SK-N-SH (cell line): ENCODE data around the gene PTPRD. TPM values are rescaled to one million over a fixed set of nuclear protein-coding genes. Genes with fewer than 3 reads are reported as not detected.

ENCODE experiments used
- CTCF ChIA-PET: fragments of 300-600, 350-600 bp; formaldehyde crosslinking; extraction: SDS; loops from one replicate; lab custom pipeline; 2021; lab: Yijun Ruan, JAX
- POLR2A ChIA-PET: fragments of 350-600 bp; sonication (Branson Sonifier 250); formaldehyde crosslinking; extraction: SDS; loops from one replicate; lab custom pipeline; 2020; ENCODE audit warnings: antibody characterized with exemption, inconsistent platforms; lab: Yijun Ruan, JAX
- DNase-seq: peaks from one replicate; pipeline ENCODE4 v3.0.0; 2012
- H2AFZ ChIP-seq: fragments of 200-600 bp; sonication (generic); 2 replicates; pipeline ENCODE4 v1.8.1; 2016; ENCODE audit warnings: antibody characterized with exemption, mild to moderate bottlenecking, low read depth
- H3F3A ChIP-seq: fragments of 200-600 bp; sonication (generic); replicated peaks from 2 replicates; pipeline ENCODE3; 2016; ENCODE audit warnings: antibody characterized with exemption, mild to moderate bottlenecking; ENCODE audit not compliant: insufficient read depth
- H3K27ac ChIP-seq, 2 experiments: fragments of 200-500 bp in 1 of 2; fragments of 200-600 bp in 1 of 2; sonication (Bioruptor generic) in 1 of 2; sonication (generic), shearing (Covaris generic) in 1 of 2; 2 replicates each; pipeline versions ENCODE4 v1.5.1 to v1.6.1; 2014 to 2016; ENCODE audit warnings: low read depth in 2 of 2, inconsistent platforms in 1 of 2, low read length in 1 of 2, mild to moderate bottlenecking in 1 of 2, mixed read lengths in 1 of 2
- H3K27me3 ChIP-seq: fragments of 200-600 bp; sonication (generic), shearing (Covaris generic); 2 replicates; pipeline ENCODE4 v1.6.1; 2016; ENCODE audit warnings: mixed run types; ENCODE audit not compliant: insufficient read depth
- H3K36me3 ChIP-seq, 2 experiments: fragments of 200-500 bp in 1 of 2; fragments of 200-600 bp in 1 of 2; sonication (Bioruptor generic) in 1 of 2; sonication (generic) in 1 of 2; replicated peaks in 1 of 2; 2 replicates each; pipeline versions ENCODE3 to v1.5.1; 2014 to 2016; ENCODE audit warnings: low read length in 1 of 2, mild to moderate bottlenecking in 1 of 2; ENCODE audit not compliant: insufficient read depth in 2 of 2, control insufficient read depth in 1 of 2
- H3K4me1 ChIP-seq, 2 experiments: fragments of 200-500 bp in 1 of 2; fragments of 200-600 bp in 1 of 2; sonication (Bioruptor generic) in 1 of 2; sonication (generic), shearing (Covaris generic) in 1 of 2; 2 replicates each; pipeline versions ENCODE4 v1.5.1 to v1.6.1; 2014 to 2016; ENCODE audit warnings: low read depth in 1 of 2, low read length in 1 of 2, mixed run types in 1 of 2; ENCODE audit not compliant: insufficient read depth in 2 of 2, control insufficient read depth in 1 of 2
- H3K4me2 ChIP-seq: fragments of 200-600 bp; sonication (generic), shearing (Covaris generic); 2 replicates; pipeline ENCODE4 v1.6.1; 2017; ENCODE audit warnings: mixed run types
- H3K4me3 ChIP-seq, 2 experiments: fragments of 200-500 bp in 1 of 2; fragments of 200-600 bp in 1 of 2; sonication (Bioruptor generic) in 1 of 2; sonication (generic), shearing (Covaris generic) in 1 of 2; 2 replicates each; pipeline versions ENCODE4 v1.5.1 to v1.8.1; 2014 to 2016; ENCODE audit warnings: low read depth in 2 of 2, inconsistent platforms in 1 of 2, low read length in 1 of 2, mild to moderate bottlenecking in 1 of 2, mixed read lengths in 1 of 2, moderate library complexity in 1 of 2
- H3K79me2 ChIP-seq: fragments of 200-600 bp; sonication (generic); 2 replicates; pipeline ENCODE4 v1.8.1; 2017; ENCODE audit warnings: mild to moderate bottlenecking; ENCODE audit not compliant: insufficient read depth
- H3K9ac ChIP-seq: fragments of 200-600 bp; sonication (generic); 2 replicates; pipeline ENCODE4 v1.6.1; 2017; ENCODE audit warnings: mixed run types
- H3K9me2 ChIP-seq: fragments of 200-600 bp; sonication (generic); 2 replicates; pipeline ENCODE4 v1.6.1; 2017; ENCODE audit warnings: mixed run types
- H3K9me3 ChIP-seq: fragments of 200-600 bp; sonication (generic); 2 replicates; pipeline ENCODE4 v1.6.1; 2017; ENCODE audit warnings: mixed run types, mild to moderate bottlenecking, moderate library complexity
- H4K20me1 ChIP-seq: fragments of 200-600 bp; sonication (generic); 2 replicates; pipeline ENCODE4 v1.6.1; 2017; ENCODE audit warnings: mild to moderate bottlenecking, mixed run types; ENCODE audit not compliant: insufficient read depth
- ELF1 ChIP-seq: IDR thresholded peaks from 2 replicates; pipeline ENCODE4 v1.4.0; 2012
- EZH2phosphoT487 ChIP-seq: fragments of 200-600 bp; sonication (generic); IDR thresholded peaks from 2 replicates; pipeline ENCODE4 v1.6.1; 2017; ENCODE audit warnings: low read depth, mixed run types, mild to moderate bottlenecking, antibody characterized with exemption, moderate library complexity, borderline replicate concordance
- FOSL2 ChIP-seq: IDR thresholded peaks from 2 replicates; pipeline ENCODE4 v1.4.0; 2012; ENCODE audit warnings: low read depth, mild to moderate bottlenecking, moderate library complexity, borderline replicate concordance
- GATA2 ChIP-seq: sonication (generic); formaldehyde crosslinking; IDR thresholded peaks from 2 replicates; pipeline ENCODE4 v1.5.0; 2020; ENCODE audit warnings: mild to moderate bottlenecking, missing genetic modification reagents
- MAX ChIP-seq: IDR thresholded peaks from 2 replicates; pipeline ENCODE4 v1.4.0; 2012; ENCODE audit warnings: low read depth
- PBX3 ChIP-seq: IDR thresholded peaks from 2 replicates; pipeline ENCODE4; 2012
- RAD21 ChIP-seq: IDR thresholded peaks from 2 replicates; pipeline ENCODE4 v1.6.1; 2012; ENCODE audit warnings: mild to moderate bottlenecking, low read length
- RCOR1 ChIP-seq: fragments of 150-350 bp; IDR thresholded peaks from 2 replicates; pipeline ENCODE4 v1.6.1; 2017; ENCODE audit warnings: antibody characterized with exemption, low read length
- REST ChIP-seq: IDR thresholded peaks from 2 replicates; pipeline ENCODE4 v1.6.1; 2012; ENCODE audit warnings: mild to moderate bottlenecking, low read depth, low read length, moderate library complexity
- RFX5 ChIP-seq: IDR thresholded peaks from 2 replicates; pipeline ENCODE4 v1.6.1; 2012; ENCODE audit warnings: mild to moderate bottlenecking, improper control_type of control experiment, low read length
- SMC3 ChIP-seq: IDR thresholded peaks from 2 replicates; pipeline ENCODE4 v1.6.1; 2012; ENCODE audit warnings: low read depth, low read length, improper control_type of control experiment
- TAF1 ChIP-seq: IDR thresholded peaks from 2 replicates; pipeline ENCODE4 v1.6.1; 2012; ENCODE audit warnings: low read depth, mild to moderate bottlenecking, low read length, moderate library complexity, borderline replicate concordance
- USF1 ChIP-seq: IDR thresholded peaks from 2 replicates; pipeline ENCODE4 v1.4.0; 2012; ENCODE audit warnings: low read depth, borderline replicate concordance
- YY1 ChIP-seq: IDR thresholded peaks from 2 replicates; pipeline ENCODE4 v1.4.0; 2012; ENCODE audit warnings: low read depth, mild to moderate bottlenecking
- WGBS: methylation state at CpG from one replicate; pipeline ENCODE4 v1.1.6; 2017; ENCODE audit warnings: low lambda C conversion rate; 5-methylcytosine and 5-hydroxymethylcytosine counted together
- polyA plus RNA-seq, 3 experiments: library from polyadenylated mRNA; depleted of rRNA; stranded (reverse); fragments of >200 nt; gene quantifications; 2 replicates each; pipeline ENCODE4 v1.2.3, GENCODE V29; 2012

Gene PTPRD
- polyA plus RNA-seq, 1 of the 3 experiments (the other 2 are of a cell fraction), result 0.15 TPM

GRCh38 chr9:8961186-8961851 is 1651.5 kb downstream of the PTPRD start (continued):
- TF ChIP-seq REST (no peak), USF1 (no peak), RAD21 (no peak), GATA2 (no peak)

GRCh38 chr9:8960254-8960653 is 1652.5 kb downstream of the PTPRD start:
- Histone ChIP-seq H3K9me2 (no peaks in the 10 kb centered on the region), H3K36me3 (no peaks in the 10 kb centered on the region), H3K9me3 (no peaks in the 10 kb centered on the region), H3K4me2 (no peak overlapping the region), H3F3A (no peaks in the 10 kb centered on the region), H3K9ac (no peak overlapping the region), H3K4me1 (no peaks in the 10 kb centered on the region), H3K79me2 (no peaks in the 10 kb centered on the region), H3K27me3 (no peaks in the 10 kb centered on the region), H3K4me3 (no peak overlapping the region), H2AFZ (no peak overlapping the region), H4K20me1 (no peaks in the 10 kb centered on the region), H3K27ac (no peak overlapping the region)
- WGBS, result 24% methylated on average over 3 of the region's 3 CpGs
- no peak for DNase-seq
- no peak for TF ChIP-seq EZH2phosphoT487
- no peak for TF ChIP-seq TAF1
- TF ChIP-seq ELF1, result no peak
- TF ChIP-seq RFX5, result no peak
- TF ChIP-seq SMC3, result no peak
- TF ChIP-seq GATA2, result no peak
- TF ChIP-seq RCOR1, result no peak
- TF ChIP-seq RAD21, result no peak
- TF ChIP-seq FOSL2, result no peak
- TF ChIP-seq PBX3, result no peak
- no peak for TF ChIP-seq YY1
- TF ChIP-seq MAX, result no peak
- CTCF ChIA-PET, result no interaction called here
- POLR2A ChIA-PET, result no interaction called here
